ENCODE measurements around the gene KCNS3.

DNA sequence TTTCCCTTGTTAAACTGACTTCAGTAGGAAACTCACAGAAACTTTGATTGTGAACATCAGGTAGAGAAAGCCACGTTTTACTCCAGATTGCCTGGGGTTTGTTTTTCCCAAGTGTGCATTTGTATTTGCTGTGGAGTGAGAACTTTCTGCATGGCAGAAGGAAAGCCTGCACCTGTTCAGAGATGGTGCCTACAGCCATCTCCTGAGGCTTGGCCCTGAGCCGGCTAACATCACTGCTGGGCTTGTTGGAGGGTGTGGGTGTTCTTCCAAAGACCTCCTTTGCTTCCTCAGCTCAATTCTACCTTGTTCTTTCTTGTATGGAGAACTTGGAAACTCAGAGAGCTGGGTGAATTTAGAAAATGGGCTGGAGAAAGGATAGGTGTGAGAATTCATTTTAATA lies 16.1 kb downstream of the KCNS3 start:
- TF ChIP-seq, protein P1, sequence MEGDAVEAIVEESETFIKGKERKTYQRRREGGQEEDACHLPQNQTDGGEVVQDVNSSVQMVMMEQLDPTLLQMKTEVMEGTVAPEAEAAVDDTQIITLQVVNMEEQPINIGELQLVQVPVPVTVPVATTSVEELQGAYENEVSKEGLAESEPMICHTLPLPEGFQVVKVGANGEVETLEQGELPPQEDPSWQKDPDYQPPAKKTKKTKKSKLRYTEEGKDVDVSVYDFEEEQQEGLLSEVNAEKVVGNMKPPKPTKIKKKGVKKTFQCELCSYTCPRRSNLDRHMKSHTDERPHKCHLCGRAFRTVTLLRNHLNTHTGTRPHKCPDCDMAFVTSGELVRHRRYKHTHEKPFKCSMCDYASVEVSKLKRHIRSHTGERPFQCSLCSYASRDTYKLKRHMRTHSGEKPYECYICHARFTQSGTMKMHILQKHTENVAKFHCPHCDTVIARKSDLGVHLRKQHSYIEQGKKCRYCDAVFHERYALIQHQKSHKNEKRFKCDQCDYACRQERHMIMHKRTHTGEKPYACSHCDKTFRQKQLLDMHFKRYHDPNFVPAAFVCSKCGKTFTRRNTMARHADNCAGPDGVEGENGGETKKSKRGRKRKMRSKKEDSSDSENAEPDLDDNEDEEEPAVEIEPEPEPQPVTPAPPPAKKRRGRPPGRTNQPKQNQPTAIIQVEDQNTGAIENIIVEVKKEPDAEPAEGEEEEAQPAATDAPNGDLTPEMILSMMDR (IDR thresholded peaks at IDR 0.05): no peak
- TF ChIP-seq, protein P2, sequence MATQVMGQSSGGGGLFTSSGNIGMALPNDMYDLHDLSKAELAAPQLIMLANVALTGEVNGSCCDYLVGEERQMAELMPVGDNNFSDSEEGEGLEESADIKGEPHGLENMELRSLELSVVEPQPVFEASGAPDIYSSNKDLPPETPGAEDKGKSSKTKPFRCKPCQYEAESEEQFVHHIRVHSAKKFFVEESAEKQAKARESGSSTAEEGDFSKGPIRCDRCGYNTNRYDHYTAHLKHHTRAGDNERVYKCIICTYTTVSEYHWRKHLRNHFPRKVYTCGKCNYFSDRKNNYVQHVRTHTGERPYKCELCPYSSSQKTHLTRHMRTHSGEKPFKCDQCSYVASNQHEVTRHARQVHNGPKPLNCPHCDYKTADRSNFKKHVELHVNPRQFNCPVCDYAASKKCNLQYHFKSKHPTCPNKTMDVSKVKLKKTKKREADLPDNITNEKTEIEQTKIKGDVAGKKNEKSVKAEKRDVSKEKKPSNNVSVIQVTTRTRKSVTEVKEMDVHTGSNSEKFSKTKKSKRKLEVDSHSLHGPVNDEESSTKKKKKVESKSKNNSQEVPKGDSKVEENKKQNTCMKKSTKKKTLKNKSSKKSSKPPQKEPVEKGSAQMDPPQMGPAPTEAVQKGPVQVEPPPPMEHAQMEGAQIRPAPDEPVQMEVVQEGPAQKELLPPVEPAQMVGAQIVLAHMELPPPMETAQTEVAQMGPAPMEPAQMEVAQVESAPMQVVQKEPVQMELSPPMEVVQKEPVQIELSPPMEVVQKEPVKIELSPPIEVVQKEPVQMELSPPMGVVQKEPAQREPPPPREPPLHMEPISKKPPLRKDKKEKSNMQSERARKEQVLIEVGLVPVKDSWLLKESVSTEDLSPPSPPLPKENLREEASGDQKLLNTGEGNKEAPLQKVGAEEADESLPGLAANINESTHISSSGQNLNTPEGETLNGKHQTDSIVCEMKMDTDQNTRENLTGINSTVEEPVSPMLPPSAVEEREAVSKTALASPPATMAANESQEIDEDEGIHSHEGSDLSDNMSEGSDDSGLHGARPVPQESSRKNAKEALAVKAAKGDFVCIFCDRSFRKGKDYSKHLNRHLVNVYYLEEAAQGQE (IDR thresholded peaks at IDR 0.05; ENCODE audit: insufficient read depth in 1 of 2, low read depth in 2 of 2, low read length in 1 of 2): no peak
- no peak for TF ChIP-seq POLR2AphosphoS5 (IDR thresholded peaks at IDR 0.05; ENCODE audit: low read depth, low read length)
- no peak for TF ChIP-seq SIN3A (IDR thresholded peaks at IDR 0.05; ENCODE audit: borderline replicate concordance, insufficient read depth, low read depth, low read length)

Data from Panc1 (cell line).